GM21515 (cell line): ENCODE results near the gene SNRPB2.

Experiments used
- ATAC-seq: cut with Tn5 transposase; IDR thresholded peaks from one replicate; pipeline ENCODE4 v1.9.1; 2021; ENCODE audit not compliant: unreplicated experiment

Gene SNRPB2

GRCh38 chr20:16732506-16733152 is 2.8 kb downstream of the SNRPB2 start:
- ATAC-seq = no peak

GRCh38 chr20:16740365-16741072 is 10.7 kb downstream of the SNRPB2 start:
- ATAC-seq = no peak

GRCh38 chr20:16744178-16744807 is 14.5 kb downstream of the SNRPB2 start:
- ATAC-seq = no peak

DNA sequence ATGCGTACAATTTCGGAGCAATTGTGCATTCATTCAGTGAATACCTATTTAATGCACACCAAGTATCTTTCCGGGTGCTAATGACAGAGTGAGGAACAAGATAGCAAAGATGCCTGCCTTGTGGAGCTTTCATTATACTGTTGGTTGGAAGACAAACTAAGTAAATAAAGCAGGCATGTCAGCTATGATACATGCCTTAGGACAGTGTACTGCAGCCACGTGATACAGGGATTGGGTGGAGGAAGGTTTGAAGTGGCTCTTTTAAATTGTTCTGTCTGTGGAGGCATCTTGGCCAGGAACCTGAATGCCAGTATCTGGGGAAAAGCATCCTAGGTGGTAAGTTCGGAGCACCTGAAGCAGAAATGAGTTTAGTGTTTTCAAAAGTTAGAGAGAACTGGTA is 15.4 kb downstream of the SNRPB2 start:
- no peak for ATAC-seq

DNA sequence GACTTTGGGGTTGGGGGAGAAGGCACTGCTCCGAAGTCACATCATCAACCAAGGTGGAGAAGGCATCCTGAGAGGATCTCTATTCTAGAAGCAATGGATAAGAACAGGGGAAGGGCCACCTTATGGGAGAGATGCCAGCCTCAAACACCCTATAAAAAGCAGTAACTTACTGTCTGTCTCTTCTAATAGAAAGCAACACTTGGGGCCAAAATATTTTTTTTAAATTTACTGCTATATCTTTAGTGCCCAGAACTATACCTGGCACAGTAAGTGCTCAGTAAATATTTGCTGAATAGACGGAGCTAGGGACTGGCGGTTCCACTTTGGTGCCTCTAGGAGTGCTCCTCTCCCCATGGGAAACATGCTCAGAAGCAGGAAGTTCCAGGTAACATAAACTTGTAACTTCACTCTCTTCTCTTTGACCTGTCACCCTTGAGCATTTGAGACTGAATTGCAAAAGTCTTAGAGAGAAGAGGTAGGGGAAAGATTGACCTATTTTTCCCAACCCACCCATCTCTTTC is 17.5 kb downstream of the SNRPB2 start:
- no peak for ATAC-seq

DNA sequence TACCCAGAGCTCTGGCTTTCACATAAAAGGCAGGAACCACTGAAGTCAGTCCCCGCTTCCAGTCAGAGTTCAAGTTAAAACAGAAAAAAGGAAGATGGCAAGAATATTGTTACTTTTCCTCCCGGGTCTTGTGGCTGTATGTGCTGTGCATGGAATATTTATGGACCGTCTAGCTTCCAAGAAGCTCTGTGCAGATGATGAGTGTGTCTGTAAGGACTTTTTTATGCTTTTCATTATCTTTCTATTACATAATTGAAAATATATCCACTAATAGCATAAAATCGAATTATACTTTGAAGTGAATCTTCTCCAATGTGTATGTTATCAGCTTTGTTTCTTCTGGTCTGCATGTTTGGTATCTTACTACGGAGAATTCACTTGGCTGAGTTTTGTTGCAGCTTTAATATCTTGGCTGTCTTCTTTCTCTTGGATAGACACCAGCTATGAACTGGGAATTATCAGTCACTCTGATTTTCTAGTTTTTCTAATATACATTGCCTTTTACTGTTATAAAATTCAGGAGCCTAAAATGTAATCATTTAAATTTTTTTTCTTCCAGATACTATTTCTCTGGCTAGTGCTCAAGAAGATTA is 18.6 kb downstream of the SNRPB2 start, which contains the start of gene OTOR:
Gene OTOR, plus strand, starts transcription at position 51 of the 593 bp plus-strand sequence. Its CDS starts 44 bp downstream, at position 95.
- no peak for ATAC-seq

DNA sequence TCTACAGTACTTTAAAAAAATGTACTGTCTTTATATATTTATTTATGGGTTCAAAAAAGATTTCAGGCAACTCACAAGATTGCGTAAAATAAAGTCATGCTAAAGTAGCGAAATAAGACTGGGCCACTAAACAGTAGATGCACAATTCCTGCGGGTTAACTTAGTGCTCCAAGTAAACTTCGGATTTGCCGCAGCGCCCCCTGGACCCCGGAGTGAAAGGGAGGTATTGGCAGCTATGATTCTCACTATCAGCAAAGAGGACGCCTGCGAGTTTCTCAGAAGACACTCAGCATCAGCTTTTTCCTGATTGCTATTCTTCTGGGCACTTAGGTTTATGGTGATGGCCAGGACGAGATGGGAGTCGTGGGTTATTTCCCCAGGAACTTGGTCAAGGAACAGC is 19.7 kb downstream of the SNRPB2 start:
- no peak for ATAC-seq

DNA sequence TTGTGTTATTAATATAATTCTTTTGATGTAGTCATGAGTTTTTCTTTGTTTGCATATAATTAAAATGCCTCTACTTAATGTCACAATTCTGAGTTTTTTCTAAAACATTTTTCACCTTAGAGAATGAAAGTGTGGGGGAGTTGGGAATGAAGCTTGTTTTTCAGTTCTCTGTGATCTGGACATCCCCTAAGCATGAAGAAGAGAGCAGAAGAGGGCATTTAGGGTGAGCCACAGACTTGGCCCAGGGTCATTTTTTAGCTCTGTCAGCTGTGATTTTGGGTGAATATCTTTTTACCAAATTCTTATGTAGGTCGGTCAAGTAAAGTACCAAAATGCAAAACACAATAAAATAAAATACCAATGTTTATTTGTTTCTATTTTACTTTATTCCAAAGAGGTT is 22.3 kb downstream of the SNRPB2 start:
- no peak for ATAC-seq

- no peak for ATAC-seq
These were observed 23.1 kb downstream of the SNRPB2 start for GRCh38 chr20:16752901-16753300.

- no peak for ATAC-seq
These were observed 28.8 kb downstream of the SNRPB2 start for GRCh38 chr20:16758454-16759180.

GRCh38 chr20:16759181-16759563 is 29.3 kb downstream of the SNRPB2 start:
- ATAC-seq = no peak

DNA sequence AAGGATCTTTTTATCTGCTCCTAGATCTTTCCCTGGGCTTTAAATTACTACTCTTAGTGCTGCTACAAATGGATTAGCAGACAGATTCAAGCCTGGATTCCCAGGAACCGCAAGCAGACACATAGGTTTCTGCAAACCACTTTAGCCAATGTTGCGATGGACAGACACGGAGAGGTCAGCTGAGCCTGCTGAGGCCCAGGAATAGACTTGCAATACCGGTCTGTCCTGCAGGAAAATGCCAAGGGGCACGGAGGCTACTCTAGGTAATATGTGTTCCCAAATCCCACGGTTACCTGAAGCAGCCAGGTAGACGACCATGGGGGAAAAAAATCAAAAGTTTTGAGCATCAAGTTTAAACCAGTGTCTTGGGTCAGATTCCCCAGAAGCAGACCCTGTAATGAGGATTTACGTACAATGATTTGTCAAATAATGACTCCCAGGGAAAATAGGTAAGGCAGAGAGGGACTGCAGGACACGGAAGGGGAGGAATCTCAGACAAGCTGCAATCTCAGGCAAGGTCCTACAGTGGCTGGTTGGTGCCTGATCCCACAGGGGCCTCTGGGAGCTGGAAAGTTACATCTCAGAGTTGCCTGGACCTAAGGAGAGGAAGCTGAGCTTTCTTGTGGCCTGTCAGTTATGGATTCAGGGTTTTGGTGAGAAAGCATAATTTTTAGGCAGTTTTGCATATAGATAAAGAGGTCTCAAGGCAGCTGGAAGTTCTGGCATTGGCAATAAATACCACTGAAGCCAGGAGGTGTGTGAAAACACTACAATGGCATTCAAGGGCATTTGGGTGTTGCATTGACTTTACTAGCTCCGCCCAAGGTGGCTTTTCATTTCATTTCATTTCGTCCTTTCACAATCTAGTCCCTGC is 30.8 kb downstream of the SNRPB2 start:
- no peak for ATAC-seq

DNA sequence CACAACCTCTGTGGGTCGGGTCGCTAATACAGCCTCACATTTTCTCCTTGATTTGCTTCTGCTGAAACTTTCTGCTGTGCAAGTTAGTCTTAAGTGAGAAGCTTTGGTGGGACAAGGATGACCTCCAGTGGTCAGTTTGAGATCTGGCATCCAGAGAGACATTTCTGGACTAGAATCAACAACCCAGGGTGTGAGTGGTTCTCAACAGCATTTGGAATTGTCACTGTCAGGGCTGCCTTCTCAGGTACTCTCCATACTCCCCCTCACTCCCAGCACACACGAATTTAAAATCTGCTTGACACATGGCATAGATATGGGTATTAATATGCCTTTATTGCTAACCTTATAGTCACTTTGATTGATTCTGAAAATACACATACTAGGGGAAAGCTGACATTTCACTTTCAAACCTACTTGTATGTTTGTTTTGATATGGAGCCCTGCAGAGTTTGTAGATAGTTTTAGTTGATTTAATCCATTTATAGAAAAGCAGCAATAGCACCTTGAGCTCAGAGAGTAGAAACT is 31.5 kb downstream of the SNRPB2 start:
- no peak for ATAC-seq

DNA sequence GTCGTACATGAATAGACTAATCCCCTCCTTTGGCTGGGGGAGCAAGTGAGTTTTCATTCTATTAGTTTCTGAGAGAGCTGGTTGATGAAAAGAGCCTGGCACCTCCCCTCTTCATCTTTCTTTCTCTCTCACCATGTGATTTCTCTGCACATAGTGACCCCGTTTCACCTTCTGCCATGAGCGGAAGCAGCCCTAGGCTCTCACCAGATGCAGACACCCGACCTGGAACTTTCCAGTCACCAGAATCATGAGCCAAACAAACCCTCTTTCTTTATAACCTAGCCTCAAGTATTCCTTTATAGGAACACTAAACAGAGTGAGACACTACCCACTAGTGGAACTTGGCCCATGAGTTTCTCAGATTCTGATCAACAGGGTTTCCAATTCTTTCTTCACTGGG is 34.7 kb downstream of the SNRPB2 start:
- no peak for ATAC-seq

DNA sequence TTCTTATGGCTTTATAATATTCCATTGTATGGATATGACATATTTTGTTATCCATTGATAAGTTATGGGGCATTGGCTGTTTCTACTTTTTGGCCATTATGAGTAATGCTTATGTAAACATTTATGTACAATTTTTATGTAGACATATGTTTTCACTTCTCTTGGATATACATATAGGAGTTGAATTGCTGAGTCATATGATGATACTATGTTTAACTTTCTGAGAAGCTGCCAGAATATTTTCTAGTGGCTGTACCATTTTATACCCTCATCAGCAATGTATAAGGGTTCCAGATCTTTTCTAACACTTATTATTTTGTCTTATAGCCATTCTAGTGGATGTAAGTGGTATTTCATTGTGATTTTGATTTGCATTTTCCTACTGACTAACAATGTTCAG is 41.4 kb downstream of the SNRPB2 start:
- ATAC-seq = no peak

DNA sequence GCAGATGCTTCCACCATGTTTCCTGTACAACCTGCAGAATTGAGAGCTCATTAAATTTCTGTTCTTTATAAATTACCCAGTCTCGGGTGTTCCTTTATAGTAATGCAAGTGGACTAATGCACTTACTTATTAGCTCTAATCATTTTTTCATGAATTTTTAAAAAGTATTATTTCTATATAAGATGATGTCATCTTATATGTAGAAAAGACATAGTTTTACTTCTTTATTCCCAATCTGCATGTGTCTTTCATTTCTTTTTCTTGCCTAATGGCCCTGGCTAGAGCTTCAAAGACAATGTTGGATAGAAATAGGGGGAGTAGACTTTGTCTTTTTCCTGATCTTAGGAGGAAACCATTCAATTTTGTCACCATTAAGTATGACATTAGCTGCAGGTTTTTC is 46.1 kb downstream of the SNRPB2 start:
- no peak for ATAC-seq

DNA sequence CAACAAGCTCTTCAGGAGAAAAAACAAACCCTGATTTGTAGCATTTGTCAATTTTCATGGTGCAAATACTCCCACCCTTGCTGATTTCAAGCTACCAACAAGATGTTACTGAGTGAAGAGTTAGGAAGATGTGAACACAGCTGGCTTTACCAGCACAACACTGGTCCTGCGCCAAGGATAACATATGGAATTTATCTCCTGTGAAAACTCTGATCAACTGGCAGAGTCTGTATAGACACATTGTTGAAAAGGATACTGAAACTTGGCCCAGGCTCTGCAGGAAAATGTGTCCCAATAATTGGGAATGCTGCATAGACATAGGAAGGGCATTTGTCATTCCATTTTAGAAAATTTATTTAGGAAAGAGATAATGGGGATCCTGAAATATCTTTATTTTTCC is 47.3 kb downstream of the SNRPB2 start:
- no peak for ATAC-seq

DNA sequence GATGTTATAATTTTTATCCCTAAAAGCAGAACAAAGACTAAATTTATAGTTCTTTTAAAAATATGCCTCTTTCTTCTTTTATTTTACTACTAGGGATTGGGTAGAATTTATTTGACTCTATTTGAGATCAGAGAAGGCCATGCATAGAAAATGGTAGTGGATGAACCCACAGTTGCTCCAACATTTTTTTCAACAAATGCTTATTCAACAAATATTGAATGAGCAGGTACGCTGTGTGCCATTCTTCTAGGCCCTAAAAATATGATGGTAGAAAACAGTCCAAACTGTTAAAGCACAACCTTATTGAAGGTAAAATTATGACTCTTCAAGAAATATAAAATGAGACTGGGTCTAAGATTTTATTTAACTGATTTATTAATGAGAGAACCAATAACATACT is 48.3 kb downstream of the SNRPB2 start:
- ATAC-seq = no peak

DNA sequence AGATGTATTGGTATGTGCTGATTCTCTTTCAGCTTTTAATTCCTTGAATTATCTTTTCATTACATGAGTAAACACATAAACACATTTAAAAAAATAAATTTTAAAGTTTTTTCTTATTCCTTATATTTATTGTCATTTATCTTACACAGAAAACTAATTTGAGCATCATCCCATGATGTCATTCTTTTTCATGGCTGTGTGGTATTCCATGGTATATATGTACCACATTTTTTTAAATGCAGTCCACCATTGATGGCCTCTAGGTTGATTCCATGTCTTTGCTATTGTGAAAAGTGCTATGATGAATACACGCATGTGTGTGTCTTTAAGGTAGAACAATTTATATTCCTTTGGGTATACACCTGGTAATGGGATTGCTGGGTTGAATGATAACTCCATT is 51.7 kb downstream of the SNRPB2 start:
- no peak for ATAC-seq

DNA sequence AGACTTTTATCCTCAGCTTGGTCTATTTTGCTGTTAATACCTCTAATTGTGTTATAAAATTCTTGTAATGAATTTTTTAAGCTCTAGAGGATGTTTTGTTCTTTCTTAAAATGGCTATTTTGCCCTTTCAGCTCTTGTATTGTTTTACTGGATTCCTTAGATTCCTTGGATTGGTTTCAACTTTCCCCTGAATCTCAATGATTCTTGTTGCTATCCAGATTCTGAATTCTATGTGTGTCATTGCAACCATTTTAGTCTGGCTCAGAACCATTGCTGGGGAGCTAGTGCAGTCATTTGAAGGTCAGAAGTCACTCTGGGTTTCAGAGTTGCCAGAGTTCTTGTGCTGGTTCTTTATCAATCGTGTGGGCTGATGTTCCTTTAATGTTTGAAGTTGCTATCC is 55.4 kb downstream of the SNRPB2 start:
- no peak for ATAC-seq
